ENCODE results near the gene FAM83E.
"Not testable (repeated sequence)": the region's sequence is repeated elsewhere in the genome, so short reads cannot be mapped to it uniquely, and the experiment has no call there.

FAM83E gene

GRCh38 chr19:48614436-48615230 is at the start of gene FAM83E:
TSS of gene FAM83E (minus strand) at chr19:48615076. CDS start at chr19:48613372, 1,704 bp downstream.
- DNase-seq: no peak

DNA sequence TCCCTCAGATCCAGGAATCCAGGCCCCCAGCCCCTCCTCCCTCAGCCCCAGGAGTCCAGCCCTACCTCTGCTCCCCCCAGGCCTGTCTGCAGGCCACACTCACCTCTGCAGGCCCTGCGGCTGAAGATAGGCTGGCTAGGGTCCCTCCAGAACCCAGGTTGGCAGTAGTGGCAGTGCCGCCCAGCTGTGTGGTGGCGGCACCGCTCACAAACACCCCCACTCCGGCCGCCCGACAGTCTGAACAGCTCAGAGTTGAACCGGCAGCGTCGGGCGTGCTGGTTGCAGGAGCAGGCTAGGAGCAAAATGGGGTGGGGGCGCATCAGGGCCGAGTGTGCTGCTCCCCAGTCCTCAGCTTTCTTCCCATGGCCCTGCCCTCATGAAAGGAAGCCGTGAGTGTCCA is 49.6 kb upstream of the FAM83E start:
- no peak for DNase-seq

GRCh38 chr19:48663667-48664066 is 48.8 kb upstream of the FAM83E start:
- no peak for DNase-seq

DNA sequence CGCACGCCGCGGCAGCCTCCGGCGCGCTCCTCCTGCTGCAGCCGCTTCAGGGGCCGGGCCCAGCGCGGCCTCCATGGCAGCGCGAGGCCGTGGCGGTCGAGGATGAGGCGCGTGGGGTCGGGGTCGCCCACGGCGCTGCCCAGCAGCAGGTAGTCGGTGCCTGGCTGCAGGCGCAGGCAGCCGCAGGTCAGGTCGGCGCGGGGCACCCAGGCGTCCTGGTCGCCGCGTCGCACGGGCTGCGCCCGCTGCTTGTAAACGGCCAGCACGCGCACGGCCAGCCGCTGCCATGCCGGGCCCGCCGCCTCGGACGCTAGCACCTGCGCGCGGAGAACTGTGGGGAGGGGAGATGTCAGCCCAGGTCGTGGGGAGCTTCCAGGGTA is 46.8 kb upstream of the FAM83E start:
- DNase-seq: no peak

DNA sequence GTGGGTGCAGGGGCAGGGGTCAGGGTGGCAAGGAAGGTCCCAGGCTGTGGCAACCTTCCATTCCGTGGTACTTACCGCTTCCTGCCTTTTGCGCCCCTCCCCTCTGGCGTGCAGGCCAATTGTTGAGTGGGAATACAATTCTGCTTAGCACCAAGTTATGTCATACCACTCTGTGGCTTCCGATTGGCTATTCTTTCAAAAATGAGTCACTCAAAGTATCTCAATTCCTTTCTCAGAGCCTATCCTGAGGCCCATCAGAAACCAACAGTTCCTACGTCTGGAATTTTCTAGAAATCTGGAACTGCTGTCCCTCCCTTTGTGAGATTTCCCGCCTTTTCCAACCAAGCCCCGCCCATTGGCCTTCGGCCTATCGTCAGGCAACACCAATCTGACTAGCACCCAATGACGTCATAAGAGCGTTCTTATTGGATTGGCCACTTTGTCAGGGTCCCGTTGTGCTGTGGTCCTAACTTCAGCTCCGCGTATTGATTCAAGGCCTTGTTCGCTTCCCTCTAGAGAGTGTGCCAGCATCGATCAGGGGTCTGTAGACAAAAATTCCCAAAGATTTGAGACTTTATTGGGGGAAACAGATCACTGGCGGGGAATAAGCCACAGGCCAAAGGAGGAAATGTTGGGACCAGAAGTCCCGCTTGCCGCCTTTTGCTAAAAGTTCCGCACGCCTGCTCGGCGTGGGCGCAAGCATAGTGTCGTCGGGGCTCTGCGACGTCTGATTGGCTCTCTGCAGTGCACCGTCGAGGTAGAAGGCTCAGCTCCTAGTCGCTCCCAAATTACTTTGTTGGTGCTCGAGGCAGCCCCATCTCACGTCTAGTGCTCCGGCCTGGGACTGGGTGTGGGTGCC is 46.2 kb upstream of the FAM83E start:
- DNase-seq: peak; percentile 90

GRCh38 chr19:48659768-48660167 is 44.9 kb upstream of the FAM83E start:
- DNase-seq: no peak

GRCh38 chr19:48658483-48658882 is 43.6 kb upstream of the FAM83E start:
- no peak for DNase-seq

- DNase-seq: not testable (repeated sequence)
Measured at GRCh38 chr19:48657828-48658227, 43.0 kb upstream of the FAM83E start.

DNA sequence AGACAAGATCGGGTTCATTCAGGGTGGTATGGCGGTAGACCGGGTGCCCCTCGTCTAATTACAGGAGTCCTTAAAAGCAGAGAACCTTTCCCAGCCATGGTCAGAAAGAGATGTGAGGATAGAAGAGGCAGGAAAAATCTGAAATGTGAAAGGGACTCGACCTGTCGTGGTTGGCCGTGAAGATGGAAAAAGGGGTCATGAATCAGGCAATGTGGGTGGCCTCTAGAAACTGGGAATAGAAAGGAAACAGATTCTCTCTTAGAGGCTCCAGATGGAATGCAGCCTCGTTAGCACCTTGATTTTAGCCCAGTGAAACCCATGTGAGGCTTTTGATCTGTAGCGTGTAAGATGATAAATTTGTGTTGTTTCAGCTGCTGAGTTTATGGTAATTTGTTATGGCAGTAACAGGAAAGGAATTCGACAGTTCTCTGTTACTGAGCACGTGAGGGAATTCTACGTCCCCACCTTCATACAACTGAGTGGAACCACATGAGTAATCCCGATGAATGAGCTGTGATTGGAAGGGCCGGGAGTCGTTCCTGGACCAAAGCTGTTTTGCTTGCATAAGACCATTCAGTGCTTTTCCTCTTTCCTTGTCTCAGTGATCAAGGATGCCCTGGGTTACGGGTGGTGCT is 42.1 kb upstream of the FAM83E start:
- no peak for DNase-seq

- DNase-seq: no peak
Measured at GRCh38 chr19:48654299-48655059, 39.6 kb upstream of the FAM83E start.

DNA sequence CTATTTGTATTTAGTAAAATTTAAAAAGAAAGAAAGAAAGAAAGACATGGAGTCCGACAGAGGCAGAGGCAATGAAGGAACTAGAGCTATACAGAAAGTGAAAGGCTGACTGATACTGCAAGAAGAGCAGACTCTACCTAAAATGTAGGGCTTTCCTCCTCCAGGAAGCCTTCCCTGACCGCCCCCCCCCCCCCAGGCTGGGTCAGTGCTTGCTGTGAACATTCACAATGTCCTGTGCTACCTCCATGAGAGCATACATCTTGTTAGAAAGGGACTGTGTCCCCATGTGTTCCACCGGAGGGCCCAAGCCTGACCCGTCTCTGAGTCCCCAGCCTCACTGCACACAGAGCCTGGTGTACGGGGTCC is 36.8 kb upstream of the FAM83E start:
- no peak for DNase-seq

DNA sequence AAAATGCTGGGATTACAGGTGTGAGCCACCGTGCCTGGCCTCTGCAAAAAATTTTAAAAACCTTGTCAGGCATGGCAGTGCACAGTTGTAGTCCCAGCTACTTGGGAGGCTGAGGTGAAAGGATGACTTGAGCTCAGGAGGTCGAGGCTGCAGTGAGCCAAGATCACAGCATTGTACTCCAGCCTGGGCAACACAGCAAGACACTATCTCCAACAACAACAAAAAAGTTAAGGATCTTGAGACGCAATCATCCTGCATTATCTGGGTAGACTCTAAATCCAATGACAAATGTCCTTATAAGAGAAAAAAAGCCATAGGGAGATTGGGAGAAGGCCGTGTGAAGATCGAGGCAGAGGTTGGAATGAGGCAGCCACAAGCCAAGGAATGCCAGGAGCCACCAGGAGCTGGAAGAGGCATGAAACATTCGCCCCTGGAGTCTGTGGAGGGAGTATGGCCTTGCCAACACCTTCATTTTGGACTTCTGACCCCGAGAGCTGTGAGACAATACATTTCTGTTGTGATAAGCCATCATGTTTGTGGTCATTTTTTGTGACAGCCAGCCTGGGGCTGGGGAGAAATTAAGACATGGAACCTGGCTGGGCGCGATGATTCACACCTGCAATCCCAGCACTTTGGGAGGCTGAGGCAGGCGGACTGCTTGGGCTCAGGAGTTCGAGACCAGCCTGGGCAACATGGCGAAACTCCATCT is 36.3 kb upstream of the FAM83E start:
- no peak for DNase-seq

DNA sequence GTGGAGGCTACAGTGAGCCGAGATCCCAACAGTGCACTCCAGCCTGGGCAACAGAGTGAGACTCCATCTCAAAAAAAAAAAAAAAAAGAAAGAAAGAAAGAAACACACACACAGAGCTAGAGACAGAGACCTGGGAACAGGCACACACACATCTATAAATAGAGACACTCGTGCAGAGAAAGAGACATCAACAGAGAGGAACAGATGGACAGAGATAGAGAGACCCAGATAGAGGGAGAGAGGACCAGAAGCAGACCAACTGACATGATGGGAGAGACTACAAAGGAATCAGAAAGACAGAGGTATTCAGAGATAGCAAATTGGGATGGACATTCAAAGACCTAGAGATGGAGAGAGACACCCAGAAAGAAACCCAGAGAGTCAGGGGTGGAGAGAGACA is 33.3 kb upstream of the FAM83E start:
- no peak for DNase-seq

DNA sequence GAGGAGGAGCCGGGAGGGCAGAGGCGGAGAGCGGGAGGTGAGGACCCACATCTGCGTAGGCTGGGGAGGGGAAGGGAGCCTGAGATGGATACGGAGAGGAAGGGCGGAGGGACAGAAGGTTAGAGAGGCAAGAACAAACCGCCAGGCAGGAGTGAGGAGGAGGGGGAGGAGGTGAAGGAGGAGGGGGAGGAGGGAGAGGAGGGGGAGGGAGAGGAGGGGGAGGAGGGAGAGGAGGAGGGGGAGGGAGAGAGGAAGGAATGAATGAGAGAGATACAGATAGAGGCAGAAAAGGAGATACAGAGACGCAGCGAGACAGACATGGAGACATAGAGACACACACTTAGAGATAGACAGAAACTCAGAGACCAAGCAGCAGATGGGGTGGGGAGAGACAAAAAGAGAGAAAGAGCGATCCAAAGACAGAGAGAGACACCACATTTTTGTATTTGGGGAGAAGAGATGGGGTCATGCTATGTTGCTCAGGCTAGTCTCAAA is 31.9 kb upstream of the FAM83E start:
- DNase-seq: no peak

DNA sequence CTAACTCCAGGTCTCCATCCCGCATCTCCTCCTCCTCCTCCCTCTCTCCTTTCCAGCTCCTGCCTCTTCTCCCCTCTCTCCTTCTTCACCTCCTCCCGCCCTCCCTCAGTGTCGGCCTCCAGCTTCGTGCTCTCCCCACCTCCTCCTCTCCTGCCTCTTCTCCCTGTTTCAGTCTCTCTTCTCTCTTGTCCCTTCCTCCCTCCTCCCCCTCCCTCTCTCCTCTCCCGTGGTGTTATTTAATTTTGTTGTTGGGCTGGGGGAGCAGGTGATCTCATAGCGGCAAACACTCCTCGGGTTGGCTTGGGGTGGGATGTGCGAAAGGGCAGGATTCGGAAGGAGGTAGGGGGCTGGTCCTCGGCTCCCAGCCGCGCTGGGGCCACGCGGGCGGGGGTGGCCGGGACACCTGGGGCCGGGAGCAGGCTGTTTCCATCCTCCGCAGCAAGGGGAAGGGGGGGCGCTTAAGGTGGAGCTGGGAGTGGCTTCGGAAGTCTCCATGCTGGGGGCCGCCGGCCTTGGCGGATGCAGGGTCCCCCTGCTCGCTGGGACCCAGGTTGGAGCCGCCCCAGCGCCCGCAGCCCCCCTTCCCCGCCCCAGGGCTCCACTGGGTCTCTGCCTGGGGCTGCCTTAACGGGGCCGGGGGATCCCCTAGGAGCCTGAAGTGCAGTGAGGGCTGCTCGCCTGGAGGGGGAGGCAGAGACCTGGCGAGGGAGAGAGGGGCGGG is 31.3 kb upstream of the FAM83E start, which contains the start of gene CA11:
Gene CA11, minus strand, starts transcription at position 187 of the 721 bp plus-strand sequence. CDS start 555 bp downstream, outside the sequence.
- peak; percentile 82 for DNase-seq

DNA sequence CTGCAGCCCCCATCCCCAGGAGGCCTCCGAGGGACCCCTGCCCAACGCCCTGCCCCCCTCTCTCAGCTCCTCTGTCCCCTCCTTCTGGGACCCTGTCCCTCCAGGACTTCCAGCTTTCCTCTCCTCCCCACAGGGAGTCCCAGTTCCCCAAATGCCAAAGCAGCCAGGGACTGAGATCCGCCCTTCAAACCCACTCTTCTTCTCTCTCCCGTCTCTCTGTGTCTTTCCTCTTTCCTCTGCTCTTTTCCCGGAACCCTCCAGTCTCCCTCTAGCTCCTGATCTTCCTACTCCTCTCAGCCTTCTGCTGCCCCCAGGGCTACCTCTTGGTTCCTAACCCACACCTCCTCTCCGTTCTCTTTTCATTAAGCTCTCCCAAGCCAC is 30.7 kb upstream of the FAM83E start:
- DNase-seq: no peak

- peak; percentile 53 for DNase-seq
Measured at GRCh38 chr19:48644839-48645619, 30.2 kb upstream of the FAM83E start.

DNA sequence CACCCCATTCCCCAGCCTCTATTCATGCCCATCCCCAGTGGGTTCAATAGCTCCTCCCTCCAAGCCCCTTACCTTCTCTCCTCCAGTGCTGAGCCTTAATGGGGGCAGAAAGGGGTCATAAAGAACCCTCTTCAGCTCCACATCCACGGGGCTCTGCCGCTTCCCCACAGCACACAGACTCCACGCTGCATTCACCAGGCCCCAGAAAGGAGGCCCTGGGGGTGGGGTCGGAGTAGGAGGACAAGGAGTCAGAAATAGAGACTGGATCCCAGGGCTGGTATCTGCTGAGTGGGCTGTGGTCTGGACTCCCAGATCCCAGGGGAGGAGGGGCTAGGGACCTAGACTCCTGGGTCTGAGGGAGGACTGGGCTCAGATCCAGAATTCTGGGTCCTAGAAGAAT is 29.5 kb upstream of the FAM83E start:
- DNase-seq: no peak

GRCh38 chr19:48642862-48643261 is 28.0 kb upstream of the FAM83E start:
- DNase-seq: no peak

DNA sequence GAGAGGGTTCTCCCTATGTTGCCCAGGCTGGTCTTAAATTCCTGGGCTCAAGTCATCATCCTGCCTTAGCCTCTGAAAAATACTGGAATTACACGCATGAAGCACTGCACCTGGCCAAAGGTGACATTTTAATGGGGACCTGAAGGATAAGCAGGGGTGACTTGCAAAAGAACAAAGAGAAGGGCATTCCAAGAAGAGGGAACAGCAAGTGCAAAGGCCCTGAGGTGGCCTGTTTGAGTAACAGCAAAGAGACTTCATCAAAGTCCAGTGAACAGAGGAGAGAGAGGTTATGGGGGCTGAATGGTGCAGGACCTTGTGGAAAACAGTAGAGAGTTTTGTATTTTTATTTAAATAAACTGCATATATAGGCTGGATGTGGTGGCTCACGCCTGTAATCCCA is 27.0 kb upstream of the FAM83E start:
- DNase-seq: no peak
